HepG2 (cell line): ENCODE data around the gene CHMP6. TPM values are rescaled to one million over a fixed set of nuclear protein-coding genes. Genes with fewer than 3 reads are reported as not detected.

ENCODE experiments used
- ADNP ChIP-seq: sonication (generic); formaldehyde crosslinking; IDR thresholded peaks from 2 replicates; pipeline ENCODE4 v1.4.0; 2020; ENCODE audit warnings: missing genetic modification reagents
- AKNA ChIP-seq: sonication (generic); formaldehyde crosslinking; IDR thresholded peaks from 2 replicates; pipeline ENCODE4 v1.4.0; 2020; ENCODE audit warnings: missing genetic modification reagents, borderline replicate concordance
- BRF2 ChIP-seq: sonication (generic); formaldehyde crosslinking; IDR thresholded peaks from 2 replicates; pipeline ENCODE4 v1.8.1; 2022; ENCODE audit warnings: mild to moderate bottlenecking, missing genetic modification reagents
- CBFB ChIP-seq: sonication (generic); formaldehyde crosslinking; IDR thresholded peaks from 2 replicates; pipeline ENCODE4 v1.4.0; 2020; ENCODE audit warnings: missing genetic modification reagents
- CCAR2 ChIP-seq: fragments of 200-400 bp; formaldehyde crosslinking; optimal IDR thresholded peaks from 2 replicates; pipeline ENCODE3; 2018; ENCODE audit warnings: low read depth, mild to moderate bottlenecking, low read length, moderate library complexity
- FOXO4 ChIP-seq: sonication (generic); formaldehyde crosslinking; conservative IDR thresholded peaks from 2 replicates; pipeline ENCODE4 v1.8.1; 2023; ENCODE audit warnings: missing genetic modification reagents
- IRF2 ChIP-seq: IDR thresholded peaks from 2 replicates; pipeline ENCODE4 v1.6.1; 2018; ENCODE audit warnings: missing genetic modification reagents, missing compliant biosample characterization
- JUN ChIP-seq: sonication (generic); formaldehyde crosslinking; IDR thresholded peaks from 2 replicates; pipeline ENCODE4 v1.4.0; 2020; ENCODE audit warnings: mild to moderate bottlenecking, missing genetic modification reagents
- NFIB ChIP-seq: sonication (generic); formaldehyde crosslinking; IDR thresholded peaks from 2 replicates; pipeline ENCODE4 v1.9.0; 2021; ENCODE audit warnings: missing genetic modification reagents, mild to moderate bottlenecking, borderline replicate concordance
- NR2F2 ChIP-seq: IDR thresholded peaks from 2 replicates; pipeline ENCODE4 v1.6.1; 2012; ENCODE audit warnings: low read depth, inconsistent platforms, borderline replicate concordance
- PBX2 ChIP-seq: IDR thresholded peaks from 2 replicates; pipeline ENCODE4 v1.6.1; 2016; ENCODE audit warnings: control low read depth
- PHF8 ChIP-seq: sonication (generic); formaldehyde crosslinking; IDR thresholded peaks from 2 replicates; pipeline ENCODE4 v1.5.0; 2020; ENCODE audit warnings: missing genetic modification reagents
- POGZ ChIP-seq: sonication (generic); formaldehyde crosslinking; IDR thresholded peaks from 2 replicates; pipeline ENCODE4 v1.4.0; 2020; ENCODE audit warnings: mild to moderate bottlenecking, missing genetic modification reagents
- PREB ChIP-seq: sonication (generic); formaldehyde crosslinking; IDR thresholded peaks from 2 replicates; pipeline ENCODE4 v1.4.0; 2020; ENCODE audit warnings: missing genetic modification reagents
- SP1 ChIP-seq, 2 experiments: fragments of 450-650 bp in 1 of 2; sonication (generic) in 1 of 2; formaldehyde crosslinking in 1 of 2; IDR thresholded peaks; 2 replicates each; pipeline versions ENCODE4 v1.4.0 to v1.6.1; 2016 to 2020; ENCODE audit warnings: missing genetic modification reagents in 1 of 2
- TCF12 ChIP-seq, 2 experiments: fragments of 450-650 bp in 1 of 2; sonication (generic) in 1 of 2; formaldehyde crosslinking in 1 of 2; IDR thresholded peaks; 2 replicates each; pipeline versions ENCODE4 v1.6.1 to v1.8.0; 2017 to 2022; ENCODE audit warnings: antibody characterized with exemption in 1 of 2, mild to moderate bottlenecking in 1 of 2, missing genetic modification reagents in 1 of 2, moderate library complexity in 1 of 2
- ZBTB1 ChIP-seq: sonication (generic); formaldehyde crosslinking; IDR thresholded peaks from 2 replicates; pipeline ENCODE4 v1.4.0; 2020; ENCODE audit warnings: missing genetic modification reagents, borderline replicate concordance
- ZNF24 ChIP-seq: fragments of 450-650 bp; IDR thresholded peaks from 2 replicates; pipeline ENCODE4 v1.6.1; 2017; ENCODE audit warnings: antibody characterized with exemption, mild to moderate bottlenecking
- ZNF430 ChIP-seq: sonication (generic); formaldehyde crosslinking; IDR thresholded peaks from 2 replicates; pipeline ENCODE4 v1.9.0; 2021; ENCODE audit warnings: mild to moderate bottlenecking, missing genetic modification reagents
- ZNF501 ChIP-seq: sonication (generic); formaldehyde crosslinking; IDR thresholded peaks from 2 replicates; pipeline ENCODE4 v1.5.1; 2020; ENCODE audit warnings: mild to moderate bottlenecking, moderate library complexity, missing genetic modification reagents
- polyA plus RNA-seq, 8 experiments: library from polyadenylated mRNA; depleted of rRNA in 3 of 8; stranded (reverse) in 7 of 8; unstranded in 1 of 8; fragments of >200 nt; fragmentation: Illumina TruSeq in 4 of 8; extraction: Trizol in 4 of 8; gene quantifications; 2 replicates each; pipeline versions ENCODE4 v1.2.1 to v1.2.3, GENCODE V29; 2011 to 2016; ENCODE audit warnings: low read depth in 4 of 8, missing spikeins in 1 of 8, mixed read lengths in 1 of 8; ENCODE audit not compliant: insufficient read depth in 1 of 8
- total RNA-seq, 5 experiments: library from RNA; depleted of rRNA; stranded (reverse); fragments of >200 nt; fragmentation: Illumina TruSeq; extraction: Trizol; gene quantifications; 2 replicates each; pipeline ENCODE4 v1.2.3, GENCODE V29; 2016; ENCODE audit warnings: low read depth in 1 of 5

CHMP6 gene
- total and polyA plus RNA-seq, 2 of the 13 experiments (the other 11 are each of a cell fraction or from before 2014, with no cell fraction given) = 11.1 to 24.2 TPM

- TF ChIP-seq NFIB (CRISPR knock-in tag) (no peak), BRF2 (CRISPR knock-in tag) (no peak), CBFB (CRISPR knock-in tag) (peak; percentile 70; the same call in 1 of the 2 replicates), ZNF24 (peak; percentile 60; the same call in 1 of the 2 replicates), ZNF501 (no peak), NR2F2 (peak; percentile 14; the same call in 1 of the 2 replicates), TCF12 (IDR thresholded peaks at IDR 0.05) (no peak), TCF12 (CRISPR knock-in tag; IDR thresholded peaks at IDR 0.05) (peak; percentile 39; the same call in 1 of the 2 replicates), JUN (CRISPR knock-in tag) (no peak), ZBTB1 (CRISPR knock-in tag) (no peak), IRF2 (CRISPR knock-in tag) (peak; percentile 27; the same call in 1 of the 2 replicates), AKNA (no peak), PHF8 (CRISPR knock-in tag) (peak; percentile 78), PREB (CRISPR knock-in tag) (no peak), ZNF430 (CRISPR knock-in tag) (no peak), ADNP (CRISPR knock-in tag) (peak; percentile 96), FOXO4 (CRISPR knock-in tag) (no peak), POGZ (CRISPR knock-in tag) (peak; percentile 49; the same call in 1 of the 2 replicates), CCAR2 (no peak), PBX2 (CRISPR knock-in tag) (no peak), SP1 (IDR thresholded peaks at IDR 0.05) (no peak), SP1 (CRISPR knock-in tag; IDR thresholded peaks at IDR 0.05) (peak; percentile 42; the same call in 1 of the 2 replicates)
Observed at GRCh38 chr17:80991645-80992076, at the start of gene CHMP6 (continued).
